HEK293 (cell line): ENCODE data around the gene WNT7B.

Experiments
- CTCF ChIA-PET: fragments of 350-600 bp; formaldehyde crosslinking; extraction: SDS; loops from one replicate; lab custom pipeline; 2021; ENCODE audit warnings: antibody characterized with exemption; lab: Yijun Ruan, JAX
- POLR2A ChIA-PET: fragments of 300-600 bp; formaldehyde crosslinking; extraction: SDS; loops from one replicate; lab custom pipeline; 2020; ENCODE audit warnings: antibody characterized with exemption, inconsistent platforms; lab: Yijun Ruan, JAX
- H3K27ac ChIP-seq: fragments of 200-500 bp; sonication (Bioruptor generic); 2 replicates; pipeline ENCODE4 v1.5.1; 2014; ENCODE audit warnings: low read depth, low read length, control low read depth, inconsistent platforms; ENCODE audit errors: extremely low read depth
- H3K36me3 ChIP-seq, 2 experiments: fragments of 200-500 bp in 1 of 2; sonication (Bioruptor generic) in 1 of 2; 1 replicate in 1 of 2; 2 replicates in 1 of 2; pipeline ENCODE4 v1.5.1; 2014 to 2017; ENCODE audit warnings: inconsistent platforms in 2 of 2, low read length in 2 of 2; ENCODE audit not compliant: control insufficient read depth in 2 of 2, insufficient read depth in 1 of 2
- H3K4me1 ChIP-seq: fragments of 200-500 bp; sonication (Bioruptor generic); 2 replicates; pipeline ENCODE4 v1.5.1; 2014; ENCODE audit warnings: mild to moderate bottlenecking, low read length, inconsistent platforms; ENCODE audit not compliant: control insufficient read depth, insufficient read depth
- H3K4me3 ChIP-seq: 2 replicates; pipeline ENCODE4 v1.5.1; 2011; ENCODE audit warnings: low read depth, mild to moderate bottlenecking, control low read depth, low read length, moderate library complexity
- H3K9me3 ChIP-seq: fragments of 200-500 bp; sonication (Bioruptor generic); 2 replicates; pipeline ENCODE4 v1.5.1; 2014; ENCODE audit warnings: low read depth, low read length, inconsistent platforms; ENCODE audit not compliant: control insufficient read depth, insufficient read depth
- BCL11B ChIP-seq: fragments of 450-650 bp; formaldehyde crosslinking; IDR thresholded peaks from 2 replicates; pipeline ENCODE4 v1.5.1; 2016; ENCODE audit warnings: low read depth, missing biosample characterization, missing genetic modification characterization
- CTCF ChIP-seq: fragments of 450-650 bp; formaldehyde crosslinking; IDR thresholded peaks from 2 replicates; pipeline ENCODE4 v1.5.1; 2016; ENCODE audit warnings: missing biosample characterization, missing genetic modification characterization
- KLF1 ChIP-seq: fragments of 450-650 bp; formaldehyde crosslinking; IDR thresholded peaks from 2 replicates; pipeline ENCODE4 v1.5.1; 2016; ENCODE audit warnings: missing biosample characterization, missing genetic modification characterization
- OVOL3 ChIP-seq: fragments of 450-650 bp; formaldehyde crosslinking; IDR thresholded peaks from 2 replicates; pipeline ENCODE4 v1.5.1; 2016; ENCODE audit warnings: missing biosample characterization, missing genetic modification characterization
- PRDM1 ChIP-seq: fragments of 450-650 bp; formaldehyde crosslinking; IDR thresholded peaks from 2 replicates; pipeline ENCODE4; 2016; ENCODE audit warnings: missing biosample characterization, missing genetic modification characterization
- SCRT1 ChIP-seq: fragments of 450-650 bp; formaldehyde crosslinking; IDR thresholded peaks from 2 replicates; pipeline ENCODE4 v1.5.1; 2016; ENCODE audit warnings: missing biosample characterization, missing genetic modification characterization, borderline replicate concordance
- SP2 ChIP-seq: fragments of 450-650 bp; formaldehyde crosslinking; IDR thresholded peaks from 2 replicates; pipeline ENCODE4 v1.5.1; 2016; ENCODE audit warnings: missing biosample characterization, missing genetic modification characterization
- ZBTB49 ChIP-seq: fragments of 450-650 bp; formaldehyde crosslinking; IDR thresholded peaks from 2 replicates; pipeline ENCODE4 v1.5.1; 2016; ENCODE audit warnings: missing biosample characterization, missing genetic modification characterization, low read depth
- ZNF184 ChIP-seq: fragments of 450-650 bp; IDR thresholded peaks from 2 replicates; pipeline ENCODE4 v1.5.1; 2018; ENCODE audit warnings: missing biosample characterization, mild to moderate bottlenecking, missing genetic modification characterization
- ZNF341 ChIP-seq: fragments of 450-650 bp; formaldehyde crosslinking; IDR thresholded peaks from 2 replicates; pipeline ENCODE4; 2016; ENCODE audit warnings: low read depth, missing biosample characterization, missing genetic modification characterization
- ZNF514 ChIP-seq: fragments of 450-650 bp; formaldehyde crosslinking; IDR thresholded peaks from 2 replicates; pipeline ENCODE4 v1.5.1; 2016; ENCODE audit warnings: missing biosample characterization, missing genetic modification characterization
- ZNF558 ChIP-seq: fragments of 450-650 bp; formaldehyde crosslinking; IDR thresholded peaks from 2 replicates; pipeline ENCODE4 v1.5.1; 2016; ENCODE audit warnings: missing biosample characterization, missing genetic modification characterization
- ZNF560 ChIP-seq: fragments of 450-650 bp; formaldehyde crosslinking; IDR thresholded peaks from 2 replicates; pipeline ENCODE4 v1.5.1; 2017; ENCODE audit warnings: missing biosample characterization, missing genetic modification characterization, borderline replicate concordance
- ZNF654 ChIP-seq: fragments of 450-650 bp; formaldehyde crosslinking; IDR thresholded peaks from 2 replicates; pipeline ENCODE4 v1.5.1; 2016; ENCODE audit warnings: low read depth, missing biosample characterization, missing genetic modification characterization
- ZNF707 ChIP-seq: fragments of 450-650 bp; formaldehyde crosslinking; IDR thresholded peaks from 2 replicates; pipeline ENCODE4 v1.5.1; 2016; ENCODE audit warnings: missing biosample characterization, missing genetic modification characterization
- TF ChIP-seq, protein P1 (sequence below): fragments of 450-650 bp; formaldehyde crosslinking; IDR thresholded peaks from 2 replicates; pipeline ENCODE4 v1.5.1; 2017; ENCODE audit warnings: missing biosample characterization, missing genetic modification characterization
- TF ChIP-seq, protein P2 (sequence below): fragments of 450-650 bp; formaldehyde crosslinking; IDR thresholded peaks from 2 replicates; pipeline ENCODE4 v1.5.1; 2016; ENCODE audit warnings: missing biosample characterization, missing genetic modification characterization
- TF ChIP-seq, protein P3 (sequence below): fragments of 450-650 bp; formaldehyde crosslinking; IDR thresholded peaks from 2 replicates; pipeline ENCODE4 v1.5.1; 2016; ENCODE audit warnings: missing biosample characterization, missing genetic modification characterization

The WNT7B gene

GRCh38 chr22:45891471-45891995 is 85.4 kb downstream of the WNT7B start:
- no peak for TF ChIP-seq ZNF707 (tag by site-specific recombination)
- TF ChIP-seq KLF1: 0 out of 2 replicates have a peak, but pooled peaks have one; percentile 29
- no peaks in the 10 kb centered on the region for H3K9me3 ChIP-seq
- ChIA-PET POLR2A (no interaction called here), CTCF (interaction anchor here (1.0 kb wide), 1 partner anchor 28 kb away, joined by 3 read pairs; no protein-coding TSS in a partner anchor)
- no peaks in the 10 kb centered on the region for H3K36me3 ChIP-seq
- H3K4me3 ChIP-seq: no peak overlapping the region
- H3K4me1 ChIP-seq: no peaks in the 10 kb centered on the region
- H3K27ac ChIP-seq: no peak overlapping the region

GRCh38 chr22:45891021-45891421 is 85.9 kb downstream of the WNT7B start:
- ChIA-PET CTCF (interaction anchor here (1.4 kb wide), 1 partner anchor 27 kb away, joined by 4 read pairs; no protein-coding TSS in a partner anchor), POLR2A (no interaction called here)
- Histone ChIP-seq H3K4me3 (no peak overlapping the region), H3K27ac (no peak overlapping the region), H3K36me3 (no peaks in the 10 kb centered on the region), H3K9me3 (no peaks in the 10 kb centered on the region), H3K4me1 (no peaks in the 10 kb centered on the region)
- TF ChIP-seq ZNF654 (tag by site-specific recombination) (no peak), SP2 (tag by site-specific recombination) (peak; percentile 8; the same call in 1 of the 2 replicates)

DNA sequence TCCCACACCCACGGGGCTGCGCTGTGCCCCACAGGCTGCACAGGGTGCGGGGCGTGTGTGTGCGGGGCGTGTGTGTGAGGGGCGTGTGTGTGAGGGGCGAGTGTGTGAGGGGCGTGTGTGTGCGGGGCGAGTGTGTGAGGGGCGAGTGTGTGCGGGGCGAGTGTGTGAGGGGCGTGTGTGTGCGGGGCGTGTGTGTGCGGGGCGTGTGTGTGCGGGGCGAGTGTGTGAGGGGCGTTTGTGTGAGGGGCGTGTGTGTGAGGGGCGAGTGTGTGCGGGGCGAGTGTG is 86.7 kb downstream of the WNT7B start:
- no peaks in the 10 kb centered on the region for H3K36me3 ChIP-seq
- H3K9me3 ChIP-seq: no peaks in the 10 kb centered on the region
- no peak overlapping the region for H3K4me3 ChIP-seq
- TF ChIP-seq ZNF184 (no peak), ZNF558 (no peak), ZNF654 (tag by site-specific recombination) (no peak), OVOL3 (tag by site-specific recombination) (no peak), ZNF341 (tag by site-specific recombination) (no peak)
- TF ChIP-seq, protein P1, sequence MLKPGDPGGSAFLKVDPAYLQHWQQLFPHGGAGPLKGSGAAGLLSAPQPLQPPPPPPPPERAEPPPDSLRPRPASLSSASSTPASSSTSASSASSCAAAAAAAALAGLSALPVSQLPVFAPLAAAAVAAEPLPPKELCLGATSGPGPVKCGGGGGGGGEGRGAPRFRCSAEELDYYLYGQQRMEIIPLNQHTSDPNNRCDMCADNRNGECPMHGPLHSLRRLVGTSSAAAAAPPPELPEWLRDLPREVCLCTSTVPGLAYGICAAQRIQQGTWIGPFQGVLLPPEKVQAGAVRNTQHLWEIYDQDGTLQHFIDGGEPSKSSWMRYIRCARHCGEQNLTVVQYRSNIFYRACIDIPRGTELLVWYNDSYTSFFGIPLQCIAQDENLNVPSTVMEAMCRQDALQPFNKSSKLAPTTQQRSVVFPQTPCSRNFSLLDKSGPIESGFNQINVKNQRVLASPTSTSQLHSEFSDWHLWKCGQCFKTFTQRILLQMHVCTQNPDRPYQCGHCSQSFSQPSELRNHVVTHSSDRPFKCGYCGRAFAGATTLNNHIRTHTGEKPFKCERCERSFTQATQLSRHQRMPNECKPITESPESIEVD: no peak
- TF ChIP-seq, protein P2, sequence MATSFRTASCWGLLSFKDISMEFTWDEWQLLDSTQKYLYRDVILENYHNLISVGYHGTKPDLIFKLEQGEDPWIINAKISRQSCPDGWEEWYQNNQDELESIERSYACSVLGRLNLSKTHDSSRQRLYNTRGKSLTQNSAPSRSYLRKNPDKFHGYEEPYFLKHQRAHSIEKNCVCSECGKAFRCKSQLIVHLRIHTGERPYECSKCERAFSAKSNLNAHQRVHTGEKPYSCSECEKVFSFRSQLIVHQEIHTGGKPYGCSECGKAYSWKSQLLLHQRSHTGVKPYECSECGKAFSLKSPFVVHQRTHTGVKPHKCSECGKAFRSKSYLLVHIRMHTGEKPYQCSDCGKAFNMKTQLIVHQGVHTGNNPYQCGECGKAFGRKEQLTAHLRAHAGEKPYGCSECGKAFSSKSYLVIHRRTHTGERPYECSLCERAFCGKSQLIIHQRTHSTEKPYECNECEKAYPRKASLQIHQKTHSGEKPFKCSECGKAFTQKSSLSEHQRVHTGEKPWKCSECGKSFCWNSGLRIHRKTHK (tag by site-specific recombination): no peak
- H3K4me1 ChIP-seq: no peaks in the 10 kb centered on the region
- ChIA-PET CTCF (interaction anchor here (1.4 kb wide), 1 partner anchor 27 kb away, joined by 4 read pairs; no protein-coding TSS in a partner anchor), POLR2A (no interaction called here)
- H3K27ac ChIP-seq: no peak overlapping the region

GRCh38 chr22:45889539-45890350 is 87.2 kb downstream of the WNT7B start:
- ChIA-PET CTCF (interaction anchor here (1.4 kb wide), 1 partner anchor 26 kb away, joined by 4 read pairs; no protein-coding TSS in a partner anchor), POLR2A (no interaction called here)
- Histone ChIP-seq H3K36me3 (no peaks in the 10 kb centered on the region), H3K4me1 (no peaks in the 10 kb centered on the region), H3K9me3 (no peaks in the 10 kb centered on the region), H3K4me3 (no peak overlapping the region), H3K27ac (no peak overlapping the region)
- TF ChIP-seq ZNF514 (tag by site-specific recombination) (no peak), CTCF (no peak), ZNF707 (tag by site-specific recombination) (no peak), BCL11B (tag by site-specific recombination) (no peak), SCRT1 (tag by site-specific recombination) (no peak), ZBTB49 (tag by site-specific recombination) (no peak), ZNF560 (no peak), PRDM1 (tag by site-specific recombination) (no peak)
- TF ChIP-seq, protein P3, sequence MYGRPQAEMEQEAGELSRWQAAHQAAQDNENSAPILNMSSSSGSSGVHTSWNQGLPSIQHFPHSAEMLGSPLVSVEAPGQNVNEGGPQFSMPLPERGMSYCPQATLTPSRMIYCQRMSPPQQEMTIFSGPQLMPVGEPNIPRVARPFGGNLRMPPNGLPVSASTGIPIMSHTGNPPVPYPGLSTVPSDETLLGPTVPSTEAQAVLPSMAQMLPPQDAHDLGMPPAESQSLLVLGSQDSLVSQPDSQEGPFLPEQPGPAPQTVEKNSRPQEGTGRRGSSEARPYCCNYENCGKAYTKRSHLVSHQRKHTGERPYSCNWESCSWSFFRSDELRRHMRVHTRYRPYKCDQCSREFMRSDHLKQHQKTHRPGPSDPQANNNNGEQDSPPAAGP (tag by site-specific recombination): no peak
